ENCODE measurements around the gene AKT1S1.

Gene AKT1S1

GRCh38 chr19:49837425-49837824 is 39.7 kb downstream of the AKT1S1 start:
- Histone ChIP-seq H3K27ac (no peak overlapping the region), H3K9me3 (no peaks in the 10 kb centered on the region), H3K4me1 (no peaks in the 10 kb centered on the region), H3K27me3 (no peaks in the 10 kb centered on the region), H3K36me3 (peaks cover 64 to 86% (median 77%) of the 10 kb centered on the region in 3 donors), H3K4me3 (no peak overlapping the region)
- TF ChIP-seq CTCF (IDR thresholded peaks at IDR 0.05) = no peak
- no peak for DNase-seq
- intact Hi-C loops (cut with DNase I; ENCODE audit: low total_unique reads) = loop anchor here (5.0 kb wide), 1 partner anchor 320 kb away; no protein-coding TSS in a partner anchor

- Histone ChIP-seq H3K9me3 (no peaks in the 10 kb centered on the region), H3K36me3 (peaks cover 69 to 90% (median 81%) of the 10 kb centered on the region in 3 donors), H3K27ac (no peak overlapping the region), H3K4me1 (no peaks in the 10 kb centered on the region), H3K4me3 (no peak overlapping the region), H3K27me3 (no peaks in the 10 kb centered on the region)
- TF ChIP-seq CTCF (IDR thresholded peaks at IDR 0.05) = no peak
- intact Hi-C loops (cut with DNase I; ENCODE audit: low total_unique reads) = loop anchor here (5.0 kb wide), 1 partner anchor 320 kb away; no protein-coding TSS in a partner anchor
- no peak for DNase-seq
Observed at GRCh38 chr19:49837009-49837310, 40.2 kb downstream of the AKT1S1 start.

GRCh38 chr19:49836176-49837008 is 40.8 kb downstream of the AKT1S1 start:
- intact Hi-C loops (cut with DNase I; ENCODE audit: low total_unique reads) = loop anchor here (5.0 kb wide), 1 partner anchor 321 kb away; no protein-coding TSS in a partner anchor
- Histone ChIP-seq H3K4me1 (no peaks in the 10 kb centered on the region), H3K9me3 (no peaks in the 10 kb centered on the region), H3K36me3 (peaks cover 74 to 96% (median 87%) of the 10 kb centered on the region in 3 donors), H3K27me3 (no peaks in the 10 kb centered on the region), H3K27ac (no peak overlapping the region), H3K4me3 (no peak overlapping the region)
- TF ChIP-seq CTCF (IDR thresholded peaks at IDR 0.05) = no peak
- no peak for DNase-seq

- intact Hi-C loops (cut with DNase I; ENCODE audit: low total_unique reads) = loop anchor here (5.0 kb wide), 1 partner anchor 322 kb away; no protein-coding TSS in a partner anchor
- Histone ChIP-seq H3K4me1 (no peaks in the 10 kb centered on the region), H3K9me3 (no peaks in the 10 kb centered on the region), H3K36me3 (peaks cover 83 to 97% (median 92%) of the 10 kb centered on the region in 3 donors), H3K27me3 (no peaks in the 10 kb centered on the region), H3K27ac (no peak overlapping the region), H3K4me3 (no peak overlapping the region)
- no peak for TF ChIP-seq CTCF (IDR thresholded peaks at IDR 0.05)
- DNase-seq = no peak
Observed at GRCh38 chr19:49835562-49835961, 41.6 kb downstream of the AKT1S1 start.

- Histone ChIP-seq H3K4me3 (no peak overlapping the region), H3K27me3 (no peaks in the 10 kb centered on the region), H3K4me1 (no peaks in the 10 kb centered on the region), H3K9me3 (no peaks in the 10 kb centered on the region), H3K36me3 (peaks cover 70 to 100% (median 96%) of the 10 kb centered on the region in 3 donors), H3K27ac (no peak overlapping the region)
- no peak for TF ChIP-seq CTCF (IDR thresholded peaks at IDR 0.05)
- intact Hi-C loops (cut with DNase I; ENCODE audit: low total_unique reads) = no loop called here
- no peak for DNase-seq
Observed at GRCh38 chr19:49833599-49833998, 43.6 kb downstream of the AKT1S1 start.

All from tibial artery (tissue), 4 donors.